T-helper 2 cell treated with Interferon-gamma antibody and Interleukin-4, amounts not matched to agents 5 μg/mL and 100 μg/mL, for 36 hours (primary cell): ENCODE measurements around the gene TENT4B.

Experiments
- DNase-seq: peaks from one replicate; pipeline ENCODE4 v3.0.0; 2021; ENCODE audit warnings: low spot score
- H3K27ac Mint-ChIP-seq: one replicate; pipeline ENCODE4 v1.8.0; 2021; ENCODE audit warnings: mild to moderate bottlenecking, mixed read lengths
- H3K27me3 Mint-ChIP-seq: one replicate; pipeline ENCODE4 v1.8.0; 2021; ENCODE audit warnings: low read depth, mixed read lengths
- H3K36me3 Mint-ChIP-seq: one replicate; pipeline ENCODE4 v1.8.0; 2021; ENCODE audit warnings: low read depth, mixed read lengths
- H3K4me1 Mint-ChIP-seq: one replicate; pipeline ENCODE4 v1.8.0; 2021; ENCODE audit warnings: low read depth, mixed read lengths
- H3K4me3 Mint-ChIP-seq: one replicate; pipeline ENCODE4 v1.8.0; 2022; ENCODE audit warnings: mild to moderate bottlenecking, moderate library complexity, mixed read lengths
- H3K9me3 Mint-ChIP-seq: one replicate; pipeline ENCODE4 v1.8.0; 2021; ENCODE audit warnings: mixed read lengths

TENT4B gene

GRCh38 chr16:50193594-50193993 lies 40.5 kb downstream of the TENT4B start:
- H3K27ac Mint-ChIP-seq = no peak overlapping the region
- peaks cover 40% of the 10 kb centered on the region for H3K4me1 Mint-ChIP-seq
- H3K4me3 Mint-ChIP-seq = no peak overlapping the region
- peaks cover 3% of the 10 kb centered on the region for H3K36me3 Mint-ChIP-seq
- H3K9me3 Mint-ChIP-seq = no peaks in the 10 kb centered on the region
- DNase-seq = no peak
- no peaks in the 10 kb centered on the region for H3K27me3 Mint-ChIP-seq

- Mint-ChIP-seq H3K36me3 (peaks cover 3% of the 10 kb centered on the region), H3K27ac (peak overlapping the region; percentile 29), H3K27me3 (no peaks in the 10 kb centered on the region), H3K9me3 (no peaks in the 10 kb centered on the region), H3K4me1 (peaks cover 41% of the 10 kb centered on the region), H3K4me3 (no peak overlapping the region)
- DNase-seq = no peak
These were observed 42.2 kb downstream of the TENT4B start for GRCh38 chr16:50195276-50195675.

- no peak for DNase-seq
- no peak overlapping the region for H3K4me3 Mint-ChIP-seq
- peaks cover 41% of the 10 kb centered on the region for H3K4me1 Mint-ChIP-seq
- H3K9me3 Mint-ChIP-seq = no peaks in the 10 kb centered on the region
- H3K27ac Mint-ChIP-seq = peak overlapping the region; percentile 22
- no peaks in the 10 kb centered on the region for H3K27me3 Mint-ChIP-seq
- peaks cover 3% of the 10 kb centered on the region for H3K36me3 Mint-ChIP-seq
These were observed 42.6 kb downstream of the TENT4B start for GRCh38 chr16:50195756-50196155.

- no peak for DNase-seq
- Mint-ChIP-seq H3K27ac (peak overlapping the region; percentile 49), H3K36me3 (peaks cover 5% of the 10 kb centered on the region), H3K4me1 (peaks cover 47% of the 10 kb centered on the region), H3K27me3 (no peaks in the 10 kb centered on the region), H3K4me3 (no peak overlapping the region), H3K9me3 (no peaks in the 10 kb centered on the region)
These were observed 44.5 kb downstream of the TENT4B start for GRCh38 chr16:50197582-50197981.

GRCh38 chr16:50198802-50199403 lies 45.8 kb downstream of the TENT4B start:
- Mint-ChIP-seq H3K4me1 (peaks cover 55% of the 10 kb centered on the region), H3K4me3 (no peak overlapping the region), H3K9me3 (no peaks in the 10 kb centered on the region), H3K27me3 (no peaks in the 10 kb centered on the region), H3K36me3 (peaks cover 5% of the 10 kb centered on the region), H3K27ac (no peak overlapping the region)
- no peak for DNase-seq

GRCh38 chr16:50201787-50202186 lies 48.7 kb downstream of the TENT4B start:
- Mint-ChIP-seq H3K9me3 (no peaks in the 10 kb centered on the region), H3K4me3 (no peak overlapping the region), H3K27ac (no peak overlapping the region), H3K36me3 (peaks cover 5% of the 10 kb centered on the region), H3K27me3 (no peaks in the 10 kb centered on the region), H3K4me1 (peaks cover 38% of the 10 kb centered on the region)
- DNase-seq = no peak

GRCh38 chr16:50202926-50203624 lies 50.0 kb downstream of the TENT4B start:
- peak overlapping the region; percentile 51 for H3K27ac Mint-ChIP-seq
- H3K36me3 Mint-ChIP-seq = peaks cover 1% of the 10 kb centered on the region
- no peak for DNase-seq
- H3K4me1 Mint-ChIP-seq = peaks cover 29% of the 10 kb centered on the region
- peak overlapping the region; percentile 54 for H3K4me3 Mint-ChIP-seq
- no peaks in the 10 kb centered on the region for H3K27me3 Mint-ChIP-seq
- H3K9me3 Mint-ChIP-seq = no peaks in the 10 kb centered on the region

GRCh38 chr16:50203681-50204080 lies 50.6 kb downstream of the TENT4B start:
- Mint-ChIP-seq H3K9me3 (no peaks in the 10 kb centered on the region), H3K4me3 (no peak overlapping the region), H3K36me3 (peaks cover 1% of the 10 kb centered on the region), H3K27me3 (no peaks in the 10 kb centered on the region), H3K27ac (no peak overlapping the region), H3K4me1 (peaks cover 25% of the 10 kb centered on the region)
- DNase-seq = no peak

- Mint-ChIP-seq H3K4me3 (no peak overlapping the region), H3K36me3 (peaks cover 1% of the 10 kb centered on the region), H3K27me3 (no peaks in the 10 kb centered on the region), H3K9me3 (no peaks in the 10 kb centered on the region), H3K27ac (no peak overlapping the region), H3K4me1 (peaks cover 20% of the 10 kb centered on the region)
- no peak for DNase-seq
These were observed 51.5 kb downstream of the TENT4B start for GRCh38 chr16:50204453-50205108.

- Mint-ChIP-seq H3K4me1 (peaks cover 21% of the 10 kb centered on the region), H3K27ac (no peak overlapping the region), H3K27me3 (no peaks in the 10 kb centered on the region), H3K9me3 (no peaks in the 10 kb centered on the region), H3K36me3 (peaks cover 5% of the 10 kb centered on the region), H3K4me3 (no peak overlapping the region)
- DNase-seq = no peak
These were observed 54.5 kb downstream of the TENT4B start for GRCh38 chr16:50207652-50208051.

- no peak overlapping the region for H3K4me3 Mint-ChIP-seq
- peaks cover 8% of the 10 kb centered on the region for H3K36me3 Mint-ChIP-seq
- no peaks in the 10 kb centered on the region for H3K27me3 Mint-ChIP-seq
- no peak for DNase-seq
- no peaks in the 10 kb centered on the region for H3K9me3 Mint-ChIP-seq
- peaks cover 16% of the 10 kb centered on the region for H3K4me1 Mint-ChIP-seq
- H3K27ac Mint-ChIP-seq = no peak overlapping the region
These were observed 55.4 kb downstream of the TENT4B start for GRCh38 chr16:50208460-50208931.

- Mint-ChIP-seq H3K36me3 (peaks cover 12% of the 10 kb centered on the region), H3K9me3 (no peaks in the 10 kb centered on the region), H3K27ac (no peak overlapping the region), H3K27me3 (no peaks in the 10 kb centered on the region), H3K4me3 (no peak overlapping the region), H3K4me1 (peaks cover 17% of the 10 kb centered on the region)
- no peak for DNase-seq
These were observed 56.6 kb downstream of the TENT4B start for GRCh38 chr16:50209546-50210265.

- Mint-ChIP-seq H3K4me3 (no peak overlapping the region), H3K27ac (no peak overlapping the region), H3K36me3 (peaks cover 16% of the 10 kb centered on the region), H3K9me3 (no peaks in the 10 kb centered on the region), H3K4me1 (peaks cover 21% of the 10 kb centered on the region), H3K27me3 (no peaks in the 10 kb centered on the region)
- peak; percentile 52 for DNase-seq
These were observed 57.3 kb downstream of the TENT4B start for GRCh38 chr16:50210266-50211038.
